Measurements from ENCODE around the gene LSAMP.

GRCh38 chr3:116077059-116077458 is 368.2 kb downstream of the LSAMP start:
- TF ChIP-seq ZNF76 (tag by site-specific recombination; IDR thresholded peaks at IDR 0.05; ENCODE audit: borderline replicate concordance, low read depth) = no peak
- TF ChIP-seq ZNF133 (tag by site-specific recombination; IDR thresholded peaks at IDR 0.05) = no peak
